SK-N-DZ (cell line): ENCODE results near the gene GLIPR1L1. TPM values are rescaled to one million over a fixed set of nuclear protein-coding genes. Genes with fewer than 3 reads are reported as not detected.
"Not testable (repeated sequence)": the region's sequence is repeated elsewhere in the genome, so short reads cannot be mapped to it uniquely, and the experiment has no call there.

Experiments used
- DNase-seq: peaks from one replicate; pipeline ENCODE4 v3.0.0-alpha.2; 2015; ENCODE audit warnings: low spot score
- polyA plus RNA-seq, 2 experiments: library from polyadenylated mRNA; depleted of rRNA; stranded (reverse); fragments of >200 nt; gene quantifications; 2 replicates each; pipeline ENCODE4 v1.2.3, GENCODE V29; 2014

Gene GLIPR1L1, protein sequence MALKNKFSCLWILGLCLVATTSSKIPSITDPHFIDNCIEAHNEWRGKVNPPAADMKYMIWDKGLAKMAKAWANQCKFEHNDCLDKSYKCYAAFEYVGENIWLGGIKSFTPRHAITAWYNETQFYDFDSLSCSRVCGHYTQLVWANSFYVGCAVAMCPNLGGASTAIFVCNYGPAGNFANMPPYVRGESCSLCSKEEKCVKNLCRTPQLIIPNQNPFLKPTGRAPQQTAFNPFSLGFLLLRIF
- not detected in 2 replicates for polyA plus RNA-seq (2014; cell fraction: cytosol; rRNA removed)
- polyA plus RNA-seq (2014; cell fraction: nucleus; rRNA removed), result not detected in 2 replicates

DNA sequence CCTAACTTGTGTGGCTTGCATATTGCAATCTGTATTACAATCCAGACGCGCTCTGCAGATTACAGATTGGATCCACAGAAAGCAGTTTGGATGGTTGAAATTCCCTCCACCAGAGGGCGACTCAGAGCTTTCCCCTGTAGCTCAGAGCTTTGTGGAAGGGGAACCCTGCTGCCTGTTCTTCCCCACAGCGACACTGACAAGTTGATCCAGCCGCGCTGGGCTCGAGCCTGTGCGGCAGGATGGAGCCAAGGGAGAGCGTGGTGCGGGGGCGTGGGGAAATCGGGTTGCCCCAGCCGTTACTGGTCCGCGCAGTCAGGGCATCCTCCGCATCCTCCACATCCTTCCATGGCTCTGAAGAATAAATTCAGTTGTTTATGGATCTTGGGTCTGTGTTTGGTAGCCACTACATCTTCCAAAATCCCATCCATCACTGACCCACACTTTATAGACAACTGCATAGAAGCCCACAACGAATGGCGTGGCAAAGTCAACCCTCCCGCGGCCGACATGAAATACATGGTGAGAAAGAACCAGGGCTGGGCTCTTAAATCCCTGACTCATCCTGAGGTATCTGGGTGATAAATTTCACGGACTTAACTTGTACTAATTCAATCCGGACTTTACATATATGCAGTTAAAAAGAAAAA is at the start of gene GLIPR1L1:
TSS of gene GLIPR1L1 (plus strand) at position 287 of the 647 bp plus-strand sequence. CDS start at position 346, 59 bp downstream.
- DNase-seq, result peak; percentile 95

DNA sequence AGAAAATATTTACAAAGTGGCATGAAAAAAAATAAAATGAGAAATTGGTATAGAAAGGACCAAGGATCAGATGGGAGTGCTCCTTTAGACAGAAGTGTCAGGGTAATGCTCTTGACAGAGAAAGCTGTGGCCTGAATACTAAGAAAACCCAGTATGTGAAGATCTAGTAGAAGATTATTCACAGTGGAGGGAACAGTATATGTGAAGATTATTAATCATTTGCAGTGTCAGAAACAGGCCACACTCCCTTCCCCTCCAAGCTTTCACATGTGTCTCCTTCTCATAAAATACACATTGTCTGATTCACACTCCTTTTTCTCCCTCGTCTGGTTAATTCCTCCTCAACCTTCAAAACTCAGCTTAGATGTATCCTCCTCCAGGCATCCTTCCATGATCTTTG is 45.6 kb upstream of the GLIPR1L1 start:
- no peak for DNase-seq

DNA sequence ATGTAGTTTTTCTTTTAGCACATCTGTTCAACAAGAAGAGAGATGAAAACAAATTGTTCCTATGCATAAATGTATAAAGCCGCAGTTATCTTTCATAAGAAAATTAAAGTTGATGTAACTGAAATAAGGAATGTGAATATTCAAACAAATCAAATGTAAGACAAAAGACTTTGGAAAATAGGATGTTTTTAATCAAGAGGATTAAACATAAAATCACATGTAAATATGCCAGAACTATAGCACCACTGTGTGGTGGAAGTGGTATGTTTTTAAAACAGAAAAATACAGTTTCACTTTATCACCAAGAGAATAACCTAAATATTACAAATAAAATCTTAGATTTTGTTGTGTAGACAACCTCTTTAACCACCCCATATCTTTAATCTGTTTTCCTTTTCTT is 44.7 kb upstream of the GLIPR1L1 start:
- DNase-seq, result no peak

GRCh38 chr12:75291014-75291413 is 43.5 kb upstream of the GLIPR1L1 start:
- DNase-seq, result no peak

- no peak for DNase-seq
These were observed 40.1 kb upstream of the GLIPR1L1 start for GRCh38 chr12:75294336-75294735.

- no peak for DNase-seq
These were observed 39.7 kb upstream of the GLIPR1L1 start for GRCh38 chr12:75294797-75295196.

- no peak for DNase-seq
These were observed 32.2 kb upstream of the GLIPR1L1 start for GRCh38 chr12:75302225-75302624.

GRCh38 chr12:75302781-75303180 is 31.7 kb upstream of the GLIPR1L1 start:
- no peak for DNase-seq

GRCh38 chr12:75305412-75306332 is 28.8 kb upstream of the GLIPR1L1 start:
- no peak for DNase-seq

- DNase-seq, result no peak
These were observed 26.2 kb upstream of the GLIPR1L1 start for GRCh38 chr12:75308279-75308678.

DNA sequence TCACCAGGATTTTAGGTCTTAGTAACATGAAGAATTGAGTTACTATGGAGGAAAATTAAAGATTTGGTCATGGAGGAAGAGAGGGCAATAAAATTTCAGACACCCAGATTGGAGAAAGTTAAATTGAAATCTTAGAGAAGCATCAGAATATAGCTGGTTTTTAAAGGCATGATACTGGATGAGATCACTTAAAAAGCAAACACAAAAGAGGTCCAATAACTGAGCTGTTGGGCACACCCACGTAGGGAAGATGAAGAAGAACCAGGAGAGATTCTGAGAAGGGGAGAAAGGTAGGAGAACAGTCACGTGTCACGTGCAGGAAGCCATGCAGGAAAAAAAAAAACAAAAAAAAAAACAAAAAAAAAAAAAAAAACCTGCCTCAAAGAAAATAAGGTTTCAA is 23.1 kb upstream of the GLIPR1L1 start:
- DNase-seq, result no peak

DNA sequence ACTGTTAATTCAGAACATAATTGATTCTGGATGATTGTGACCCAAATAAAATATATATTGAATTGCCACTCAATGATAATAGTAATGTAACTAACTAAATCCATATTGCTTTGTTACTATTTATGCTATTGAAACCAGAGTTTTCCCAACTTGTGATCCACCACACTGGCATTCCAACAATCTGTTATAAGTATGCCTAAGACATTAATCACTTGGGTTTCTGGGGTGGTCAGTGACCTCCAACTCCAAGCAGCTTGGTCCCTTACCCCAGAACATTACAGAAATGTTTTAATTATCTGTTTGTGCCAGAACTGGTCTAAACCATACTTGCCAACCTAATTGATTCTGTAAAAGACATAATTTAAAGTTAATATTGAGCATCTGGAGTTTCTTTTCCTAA is 19.0 kb upstream of the GLIPR1L1 start:
- no peak for DNase-seq

GRCh38 chr12:75317784-75318183 is 16.7 kb upstream of the GLIPR1L1 start:
- no peak for DNase-seq

DNA sequence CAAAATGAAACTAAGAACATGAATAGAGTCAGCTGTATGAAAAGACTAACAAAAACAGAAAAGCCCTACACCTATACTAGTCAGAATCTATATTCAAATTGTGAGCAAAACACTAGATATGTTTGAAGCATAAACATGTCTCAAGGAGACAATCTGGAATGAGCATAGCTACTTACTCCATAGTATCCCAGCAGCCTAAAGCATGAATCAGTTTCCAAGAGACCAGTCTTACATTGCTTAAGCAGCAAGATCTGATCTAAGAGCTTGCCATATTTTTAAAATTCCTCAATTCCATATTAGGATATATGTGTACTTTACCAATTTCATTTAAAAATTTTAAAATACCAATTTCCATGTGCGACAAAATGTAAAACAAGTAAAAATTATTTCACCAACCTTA is 12.0 kb upstream of the GLIPR1L1 start:
- no peak for DNase-seq

- no peak for DNase-seq
These were observed 10.8 kb upstream of the GLIPR1L1 start for GRCh38 chr12:75323663-75324062.

GRCh38 chr12:75327642-75328041 is 6.8 kb upstream of the GLIPR1L1 start:
- DNase-seq, result no peak

DNA sequence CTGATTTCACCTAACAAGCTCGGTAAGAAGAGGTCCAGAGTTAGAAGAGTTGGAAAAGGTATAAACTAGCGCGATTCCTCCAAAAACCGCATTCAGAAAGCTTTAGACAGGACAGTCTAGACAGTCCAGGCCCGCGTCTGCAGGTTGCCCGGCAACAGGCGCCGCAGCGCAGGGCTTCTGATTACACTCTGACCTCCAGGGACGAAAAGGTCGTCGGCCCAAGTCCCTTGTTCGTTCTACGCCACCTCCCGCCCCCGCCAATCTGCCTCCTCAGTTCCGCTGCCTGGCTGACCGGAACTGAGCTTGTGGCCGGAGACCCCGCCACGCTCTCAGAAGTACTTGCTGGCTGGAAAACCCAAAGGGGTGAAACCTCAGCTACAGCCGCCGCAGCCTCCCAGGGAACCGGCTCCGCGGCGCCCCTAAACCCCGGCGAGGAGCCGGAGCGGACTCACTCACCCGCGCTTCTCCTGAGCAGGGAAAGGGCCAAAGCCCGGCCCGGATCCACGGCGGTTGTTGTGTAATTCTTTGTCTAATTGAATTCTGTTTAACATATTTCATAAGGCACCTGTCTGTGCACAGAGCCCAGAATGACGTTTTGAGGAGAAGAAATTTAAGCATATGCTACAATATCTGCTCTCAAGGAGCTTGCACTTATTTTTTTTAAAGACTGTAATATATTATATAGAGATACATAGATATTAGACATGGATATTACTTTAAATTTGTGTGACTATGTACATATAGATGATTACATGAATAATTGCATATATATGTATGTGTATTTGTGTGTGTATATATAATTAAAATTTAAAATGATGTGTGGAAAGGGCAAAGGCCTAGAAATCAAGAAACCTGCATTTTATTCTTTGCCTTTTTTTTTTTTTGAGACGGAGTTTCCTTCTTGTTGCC is 4.3 kb upstream of the GLIPR1L1 start, which contains the start of gene CAPS2:
TSS of gene CAPS2 (minus strand) at position 407 of the 909 bp plus-strand sequence. CDS start 3,826 bp downstream, outside the sequence.
- peak; percentile 84 for DNase-seq

- no peak for DNase-seq
These were observed 3.4 kb downstream of the GLIPR1L1 start for GRCh38 chr12:75337905-75338304.

- no peak for DNase-seq
These were observed 7.4 kb downstream of the GLIPR1L1 start for GRCh38 chr12:75341873-75342272.

GRCh38 chr12:75345531-75345930 is 11.1 kb downstream of the GLIPR1L1 start:
- DNase-seq, result no peak

GRCh38 chr12:75346215-75346614 is 11.7 kb downstream of the GLIPR1L1 start:
- not testable (repeated sequence) for DNase-seq
